MCF 10A (cell line): ENCODE results near the gene MYO9A. TPM values are rescaled to one million over a fixed set of nuclear protein-coding genes. Genes with fewer than 3 reads are reported as not detected.

Experiments used
- BruUV-seq: library from RNA; stranded (reverse); fragments of 400-500 nt; replicated peaks from 2 replicates; lab custom pipeline; 2021; lab: Mats Ljungman, UMichigan
- CTCF ChIA-PET: fragments of 300-600 bp; sonication (Branson Sonifier 250); formaldehyde crosslinking; extraction: SDS; loops from one replicate; lab custom pipeline; 2021; ENCODE audit warnings: antibody characterized with exemption, inconsistent platforms; lab: Yijun Ruan, JAX
- POLR2A ChIA-PET: fragments of 300-600, 350-650 bp; sonication (Branson Sonifier 250); formaldehyde crosslinking; extraction: SDS; loops from one replicate; lab custom pipeline; 2020; ENCODE audit warnings: antibody characterized with exemption, inconsistent platforms; lab: Yijun Ruan, JAX
- DNase-seq: peaks from one replicate; pipeline ENCODE4 v3.0.0-alpha.2; 2018; ENCODE audit not compliant: unreplicated experiment
- H3K27ac Mint-ChIP-seq: one replicate; pipeline ENCODE4 v1.8.0; 2022; ENCODE audit warnings: mild to moderate bottlenecking, low read depth, mixed read lengths; ENCODE audit not compliant: unreplicated experiment
- H3K27me3 Mint-ChIP-seq: one replicate; pipeline ENCODE4 v1.8.0; 2022; ENCODE audit warnings: mixed read lengths; ENCODE audit not compliant: insufficient read depth, unreplicated experiment
- H3K36me3 Mint-ChIP-seq: one replicate; pipeline ENCODE4 v1.8.0; 2022; ENCODE audit warnings: mild to moderate bottlenecking, moderate library complexity, mixed read lengths; ENCODE audit not compliant: insufficient read depth, unreplicated experiment
- H3K4me1 Mint-ChIP-seq: one replicate; pipeline ENCODE4 v1.8.0; 2022; ENCODE audit warnings: mixed read lengths; ENCODE audit not compliant: insufficient read depth, unreplicated experiment
- H3K4me3 Mint-ChIP-seq: one replicate; pipeline ENCODE4 v1.8.0; 2022; ENCODE audit warnings: mild to moderate bottlenecking, moderate library complexity, mixed read lengths; ENCODE audit not compliant: unreplicated experiment
- H3K9me3 Mint-ChIP-seq: one replicate; pipeline ENCODE4 v1.8.0; 2022; ENCODE audit warnings: mixed read lengths; ENCODE audit not compliant: unreplicated experiment
- intact Hi-C: fragments of 100-400 bp; cut with micrococcal nuclease; formaldehyde crosslinking; loops from 2 replicates; pipeline ENCODE4 v1.14.1; 2022
- total RNA-seq: library from RNA; stranded (reverse); gene quantifications from 2 replicates; pipeline ENCODE4 v1.2.3, GENCODE V29; 2022
- TF ChIP-seq, protein P1 (sequence below): fragments of 200-600 bp; IDR thresholded peaks from one replicate; pipeline ENCODE4 v1.8.0; 2022; ENCODE audit warnings: antibody characterized with exemption, mild to moderate bottlenecking; ENCODE audit not compliant: unreplicated experiment

Gene MYO9A
- total RNA-seq, 1 experiment from 2014 or later, result 40.8 TPM

DNA sequence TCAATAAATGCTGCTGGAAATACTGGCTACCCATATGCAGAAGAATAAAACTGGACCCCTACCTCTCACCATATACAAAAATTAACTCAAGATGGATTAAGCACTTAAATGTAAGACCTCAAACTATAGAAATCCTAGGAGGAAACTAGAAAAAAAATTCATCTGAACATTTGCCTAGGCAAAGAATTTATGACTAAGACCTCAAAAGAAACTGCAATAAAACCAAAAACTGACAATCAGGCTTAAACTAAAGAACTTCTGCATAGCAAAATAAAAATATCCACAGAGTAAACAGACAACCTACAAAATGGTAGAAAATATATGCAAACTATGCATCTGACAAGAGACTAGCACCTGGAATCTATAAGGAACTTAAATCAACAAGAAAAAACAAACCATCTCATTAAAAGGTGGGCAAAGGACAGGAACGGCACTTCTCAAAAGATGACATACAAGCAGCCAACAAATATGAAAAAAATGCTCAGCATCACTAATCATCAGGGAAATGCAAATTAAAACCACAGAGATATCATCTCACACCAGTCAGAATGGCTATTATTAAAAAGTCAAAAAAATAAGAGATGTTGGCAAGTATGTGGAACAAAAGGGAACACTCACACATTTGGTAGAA is 47.0 kb downstream of the MYO9A start:
- Mint-ChIP-seq H3K4me3 (no peak overlapping the region), H3K9me3 (no peaks in the 10 kb centered on the region), H3K27me3 (no peaks in the 10 kb centered on the region), H3K27ac (no peak overlapping the region), H3K4me1 (no peaks in the 10 kb centered on the region), H3K36me3 (no peaks in the 10 kb centered on the region)
- BruUV-seq, result no TSS peak
- ChIA-PET POLR2A (no interaction called here), CTCF (no interaction called here)
- DNase-seq, result no peak
- intact Hi-C loops, result no loop called here
- TF ChIP-seq, protein P1, sequence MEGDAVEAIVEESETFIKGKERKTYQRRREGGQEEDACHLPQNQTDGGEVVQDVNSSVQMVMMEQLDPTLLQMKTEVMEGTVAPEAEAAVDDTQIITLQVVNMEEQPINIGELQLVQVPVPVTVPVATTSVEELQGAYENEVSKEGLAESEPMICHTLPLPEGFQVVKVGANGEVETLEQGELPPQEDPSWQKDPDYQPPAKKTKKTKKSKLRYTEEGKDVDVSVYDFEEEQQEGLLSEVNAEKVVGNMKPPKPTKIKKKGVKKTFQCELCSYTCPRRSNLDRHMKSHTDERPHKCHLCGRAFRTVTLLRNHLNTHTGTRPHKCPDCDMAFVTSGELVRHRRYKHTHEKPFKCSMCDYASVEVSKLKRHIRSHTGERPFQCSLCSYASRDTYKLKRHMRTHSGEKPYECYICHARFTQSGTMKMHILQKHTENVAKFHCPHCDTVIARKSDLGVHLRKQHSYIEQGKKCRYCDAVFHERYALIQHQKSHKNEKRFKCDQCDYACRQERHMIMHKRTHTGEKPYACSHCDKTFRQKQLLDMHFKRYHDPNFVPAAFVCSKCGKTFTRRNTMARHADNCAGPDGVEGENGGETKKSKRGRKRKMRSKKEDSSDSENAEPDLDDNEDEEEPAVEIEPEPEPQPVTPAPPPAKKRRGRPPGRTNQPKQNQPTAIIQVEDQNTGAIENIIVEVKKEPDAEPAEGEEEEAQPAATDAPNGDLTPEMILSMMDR, result no peak

- BruUV-seq, result no TSS peak
- CTCF ChIA-PET, result interaction anchor here (0.6 kb wide), 1 partner anchor 26 kb away, joined by 3 read pairs; no protein-coding TSS in a partner anchor
- TF ChIP-seq, protein P1, result no peak
- no peaks in the 10 kb centered on the region for H3K4me1 Mint-ChIP-seq
- POLR2A ChIA-PET, result interaction anchor here (0.7 kb wide), 1 partner anchor 1053 kb away, joined by 3 read pairs; no protein-coding TSS in a partner anchor
- no peak for DNase-seq
- no peaks in the 10 kb centered on the region for H3K9me3 Mint-ChIP-seq
- intact Hi-C loops, result no loop called here
- no peaks in the 10 kb centered on the region for H3K27me3 Mint-ChIP-seq
- no peak overlapping the region for H3K27ac Mint-ChIP-seq
- H3K4me3 Mint-ChIP-seq, result no peak overlapping the region
- H3K36me3 Mint-ChIP-seq, result no peaks in the 10 kb centered on the region
Observed at GRCh38 chr15:72068856-72069255, 49.1 kb downstream of the MYO9A start.

DNA sequence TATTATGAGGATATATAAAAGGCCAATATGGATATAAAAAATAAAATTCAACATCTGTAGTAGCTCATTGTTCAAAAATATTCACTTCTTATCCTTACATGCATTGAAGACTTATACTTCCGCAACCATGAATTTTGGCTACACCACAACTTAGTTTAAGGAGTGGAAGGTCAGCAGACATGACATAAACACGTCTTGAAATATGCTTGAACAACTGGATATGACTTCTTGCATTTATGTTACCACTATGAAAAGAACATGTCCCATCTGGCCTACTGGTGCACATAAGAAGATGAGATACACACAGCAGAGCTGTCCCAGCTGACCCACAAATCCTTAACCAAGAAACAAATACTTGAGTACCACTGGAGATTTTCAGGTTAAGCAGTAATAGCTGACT is 52.1 kb downstream of the MYO9A start:
- no peaks in the 10 kb centered on the region for H3K36me3 Mint-ChIP-seq
- ChIA-PET POLR2A (no interaction called here), CTCF (interaction anchor here (0.6 kb wide), 1 partner anchor 36 kb away, joined by 3 read pairs; no protein-coding TSS in a partner anchor)
- no peak overlapping the region for H3K27ac Mint-ChIP-seq
- no peaks in the 10 kb centered on the region for H3K4me1 Mint-ChIP-seq
- no peak for DNase-seq
- no peaks in the 10 kb centered on the region for H3K27me3 Mint-ChIP-seq
- intact Hi-C loops, result no loop called here
- TF ChIP-seq, protein P1, result no peak
- no TSS peak for BruUV-seq
- H3K9me3 Mint-ChIP-seq, result no peaks in the 10 kb centered on the region
- H3K4me3 Mint-ChIP-seq, result no peak overlapping the region

- TF ChIP-seq, protein P1, result no peak
- Mint-ChIP-seq H3K27ac (no peak overlapping the region), H3K4me1 (no peaks in the 10 kb centered on the region), H3K9me3 (no peaks in the 10 kb centered on the region), H3K27me3 (no peaks in the 10 kb centered on the region), H3K36me3 (no peaks in the 10 kb centered on the region), H3K4me3 (no peak overlapping the region)
- POLR2A ChIA-PET, result no interaction called here
- intact Hi-C loops, result no loop called here
- BruUV-seq, result no TSS peak
- no peak for DNase-seq
- CTCF ChIA-PET, result interaction anchor here (1.0 kb wide), 1 partner anchor 151 kb away, joined by 3 read pairs; no protein-coding TSS in a partner anchor
Observed at GRCh38 chr15:72063186-72063585, 54.8 kb downstream of the MYO9A start.
